ENCODE results near the gene RPE65. TPM values are rescaled to one million over a fixed set of nuclear protein-coding genes. Genes with fewer than 3 reads are reported as not detected.

The RPE65 gene
- total RNA-seq, 1 experiment from 2014 or later: not detected

DNA sequence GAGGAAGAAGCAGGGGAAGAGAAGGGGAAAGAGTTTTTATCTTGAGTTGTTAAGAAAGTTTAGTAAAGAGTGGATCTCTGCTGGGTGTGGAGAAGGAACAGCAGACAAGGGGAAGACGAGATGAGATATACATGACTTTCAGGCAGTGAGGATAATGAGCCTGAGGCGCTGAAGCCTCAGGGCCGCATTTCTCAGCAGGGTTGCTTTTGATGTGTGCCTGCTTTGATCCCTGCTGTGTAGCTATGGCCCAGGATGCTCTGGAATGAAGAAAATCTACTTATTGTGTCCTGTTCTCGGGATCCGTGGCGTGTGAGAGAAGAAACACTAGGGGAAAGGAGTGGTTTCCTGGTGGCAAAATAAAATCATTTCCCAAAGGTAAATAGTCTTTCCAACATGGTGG is 15.1 kb upstream of the RPE65 start:
- no peaks in the 10 kb centered on the region for H3K27me3 ChIP-seq (ENCODE audit: low read length)
- H3K4me2 ChIP-seq (ENCODE audit: low read depth, low read length, poor library complexity, severe bottlenecking): no peak overlapping the region
- no peak for DNase-seq
- H3K9ac ChIP-seq (ENCODE audit: low read length): no peak overlapping the region
- no peak overlapping the region for H3K27ac ChIP-seq (ENCODE audit: low read length)
- no peak overlapping the region for H3K4me3 ChIP-seq (ENCODE audit: low read length)
- no peaks in the 10 kb centered on the region for H3K9me2 ChIP-seq (replicated peaks; ENCODE audit: insufficient read depth, low read length)
- H3K79me2 ChIP-seq (ENCODE audit: low read length): no peaks in the 10 kb centered on the region
- no peaks in the 10 kb centered on the region for H3K36me3 ChIP-seq (ENCODE audit: insufficient read depth, low read length)
- H3K4me1 ChIP-seq (ENCODE audit: low read length): no peaks in the 10 kb centered on the region
- H2AFZ ChIP-seq (ENCODE audit: low read length): no peak overlapping the region; the same call in 1 of the 2 replicates
- no peaks in the 10 kb centered on the region for H4K20me1 ChIP-seq (ENCODE audit: insufficient read depth, low read depth, low read length)
- H3K9me3 ChIP-seq (ENCODE audit: low read length): no peaks in the 10 kb centered on the region

DNA sequence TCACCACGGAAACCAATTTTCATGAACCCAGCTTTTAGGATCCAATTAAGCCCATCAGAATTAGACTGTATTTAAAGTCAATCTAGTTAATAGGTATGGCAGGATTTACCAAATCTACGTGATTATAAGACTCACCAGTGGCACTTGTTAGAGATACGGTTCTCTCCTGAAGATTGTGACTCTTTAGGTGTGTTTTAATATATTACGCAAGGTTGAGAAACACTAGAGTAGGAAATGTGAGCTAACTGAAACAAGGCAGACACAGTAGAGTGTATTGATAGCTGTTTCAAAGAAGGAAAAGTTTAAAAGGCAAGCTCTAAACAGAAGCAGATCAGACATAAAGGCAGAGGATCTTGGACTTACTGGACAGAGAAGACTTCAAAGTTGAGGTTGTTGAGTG is 11.2 kb upstream of the RPE65 start:
- no peak overlapping the region for H3K4me2 ChIP-seq (ENCODE audit: low read depth, low read length, poor library complexity, severe bottlenecking)
- H3K9me2 ChIP-seq (replicated peaks; ENCODE audit: insufficient read depth, low read length): no peaks in the 10 kb centered on the region
- no peaks in the 10 kb centered on the region for H3K4me1 ChIP-seq (ENCODE audit: low read length)
- no peaks in the 10 kb centered on the region for H3K36me3 ChIP-seq (ENCODE audit: insufficient read depth, low read length)
- H3K27me3 ChIP-seq (ENCODE audit: low read length): no peaks in the 10 kb centered on the region
- H4K20me1 ChIP-seq (ENCODE audit: insufficient read depth, low read depth, low read length): no peaks in the 10 kb centered on the region
- DNase-seq: no peak
- no peak overlapping the region for H3K4me3 ChIP-seq (ENCODE audit: low read length)
- no peak overlapping the region for H2AFZ ChIP-seq (ENCODE audit: low read length)
- no peak overlapping the region for H3K27ac ChIP-seq (ENCODE audit: low read length)
- no peaks in the 10 kb centered on the region for H3K9me3 ChIP-seq (ENCODE audit: low read length)
- no peaks in the 10 kb centered on the region for H3K79me2 ChIP-seq (ENCODE audit: low read length)
- H3K9ac ChIP-seq (ENCODE audit: low read length): no peak overlapping the region

DNA sequence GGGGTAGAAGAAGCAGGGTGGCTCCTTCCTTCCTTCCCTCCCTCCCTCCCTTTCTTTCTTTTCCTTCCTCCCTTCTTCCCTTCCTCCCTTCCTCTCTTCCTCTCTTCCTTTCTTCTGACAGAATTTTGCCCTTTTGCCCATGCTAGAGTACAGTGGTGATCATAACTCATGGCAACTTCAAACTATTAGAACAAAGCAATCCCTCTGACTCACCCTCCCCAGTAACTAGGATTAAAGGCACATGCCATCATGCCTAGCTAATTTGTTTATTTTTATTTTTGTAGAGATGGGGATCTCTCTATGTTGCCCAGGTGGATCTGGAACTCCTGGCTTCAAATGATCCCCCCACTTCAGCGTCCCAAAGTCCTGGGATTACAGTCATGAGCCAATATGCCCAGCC is 10.0 kb upstream of the RPE65 start:
- Histone ChIP-seq H4K20me1 (ENCODE audit: insufficient read depth, low read depth, low read length) (no peaks in the 10 kb centered on the region), H3K36me3 (ENCODE audit: insufficient read depth, low read length) (no peaks in the 10 kb centered on the region), H3K27ac (ENCODE audit: low read length) (no peak overlapping the region), H3K9ac (ENCODE audit: low read length) (no peak overlapping the region), H3K4me1 (ENCODE audit: low read length) (no peaks in the 10 kb centered on the region), H3K79me2 (ENCODE audit: low read length) (no peaks in the 10 kb centered on the region), H2AFZ (ENCODE audit: low read length) (no peak overlapping the region), H3K9me3 (ENCODE audit: low read length) (no peaks in the 10 kb centered on the region), H3K9me2 (replicated peaks; ENCODE audit: insufficient read depth, low read length) (no peaks in the 10 kb centered on the region), H3K27me3 (ENCODE audit: low read length) (no peaks in the 10 kb centered on the region), H3K4me3 (ENCODE audit: low read length) (no peak overlapping the region), H3K4me2 (ENCODE audit: low read depth, low read length, poor library complexity, severe bottlenecking) (no peak overlapping the region)
- DNase-seq: no peak

DNA sequence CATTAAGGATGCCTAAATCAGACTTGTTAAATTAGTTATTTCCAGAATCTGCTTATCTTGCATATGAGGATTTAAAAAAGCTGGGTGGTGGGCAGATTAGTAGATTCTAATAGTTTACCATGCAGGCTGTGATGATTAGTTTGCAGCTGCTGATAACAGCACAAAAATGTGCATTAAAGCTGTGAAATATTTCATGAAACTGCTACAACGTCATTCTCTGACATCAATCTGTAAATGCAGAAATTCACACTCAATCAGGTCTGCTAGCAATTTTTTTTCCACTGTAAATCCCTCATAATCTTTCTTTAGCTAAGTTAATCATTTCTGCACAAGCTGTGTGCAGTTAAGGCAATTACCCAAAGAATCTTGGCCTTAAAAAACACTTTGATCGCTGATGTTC is 9.3 kb upstream of the RPE65 start:
- Histone ChIP-seq H4K20me1 (ENCODE audit: insufficient read depth, low read depth, low read length) (no peaks in the 10 kb centered on the region), H3K9ac (ENCODE audit: low read length) (no peak overlapping the region), H3K4me1 (ENCODE audit: low read length) (no peaks in the 10 kb centered on the region), H3K36me3 (ENCODE audit: insufficient read depth, low read length) (no peaks in the 10 kb centered on the region), H3K79me2 (ENCODE audit: low read length) (no peaks in the 10 kb centered on the region), H3K27me3 (ENCODE audit: low read length) (no peaks in the 10 kb centered on the region), H3K9me3 (ENCODE audit: low read length) (no peaks in the 10 kb centered on the region), H3K27ac (ENCODE audit: low read length) (no peak overlapping the region), H3K9me2 (replicated peaks; ENCODE audit: insufficient read depth, low read length) (no peaks in the 10 kb centered on the region), H3K4me2 (ENCODE audit: low read depth, low read length, poor library complexity, severe bottlenecking) (no peak overlapping the region), H3K4me3 (ENCODE audit: low read length) (no peak overlapping the region), H2AFZ (ENCODE audit: low read length) (no peak overlapping the region)
- no peak for DNase-seq

DNA sequence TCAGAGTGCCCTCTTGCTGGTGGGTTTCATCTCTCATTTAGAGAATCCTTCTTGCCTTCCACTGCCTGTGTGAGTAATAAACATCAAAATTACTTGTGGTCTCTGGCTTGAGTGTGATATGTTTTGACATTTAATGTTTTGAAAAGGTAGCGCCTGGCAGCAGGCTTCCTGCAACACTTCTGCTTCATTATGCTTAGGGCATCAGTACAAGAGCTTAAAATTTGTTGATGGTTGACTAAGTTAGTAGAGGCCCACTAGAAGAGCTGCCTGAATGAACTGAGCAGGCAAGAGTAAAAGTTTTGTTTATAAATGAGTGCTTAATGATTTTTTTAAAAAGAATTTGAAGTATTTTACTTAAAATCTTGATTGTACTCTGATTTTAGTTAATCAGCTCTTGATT is 6.4 kb upstream of the RPE65 start:
- H2AFZ ChIP-seq (ENCODE audit: low read length): no peak overlapping the region
- DNase-seq: no peak
- H3K27me3 ChIP-seq (ENCODE audit: low read length): no peaks in the 10 kb centered on the region
- no peak overlapping the region for H3K27ac ChIP-seq (ENCODE audit: low read length)
- H3K9me2 ChIP-seq (replicated peaks; ENCODE audit: insufficient read depth, low read length): no peaks in the 10 kb centered on the region
- no peaks in the 10 kb centered on the region for H3K36me3 ChIP-seq (ENCODE audit: insufficient read depth, low read length)
- no peaks in the 10 kb centered on the region for H4K20me1 ChIP-seq (ENCODE audit: insufficient read depth, low read depth, low read length)
- H3K9me3 ChIP-seq (ENCODE audit: low read length): no peaks in the 10 kb centered on the region
- H3K4me2 ChIP-seq (ENCODE audit: low read depth, low read length, poor library complexity, severe bottlenecking): no peak overlapping the region
- no peaks in the 10 kb centered on the region for H3K79me2 ChIP-seq (ENCODE audit: low read length)
- H3K9ac ChIP-seq (ENCODE audit: low read length): no peak overlapping the region
- no peak overlapping the region for H3K4me3 ChIP-seq (ENCODE audit: low read length)
- H3K4me1 ChIP-seq (ENCODE audit: low read length): no peaks in the 10 kb centered on the region

DNA sequence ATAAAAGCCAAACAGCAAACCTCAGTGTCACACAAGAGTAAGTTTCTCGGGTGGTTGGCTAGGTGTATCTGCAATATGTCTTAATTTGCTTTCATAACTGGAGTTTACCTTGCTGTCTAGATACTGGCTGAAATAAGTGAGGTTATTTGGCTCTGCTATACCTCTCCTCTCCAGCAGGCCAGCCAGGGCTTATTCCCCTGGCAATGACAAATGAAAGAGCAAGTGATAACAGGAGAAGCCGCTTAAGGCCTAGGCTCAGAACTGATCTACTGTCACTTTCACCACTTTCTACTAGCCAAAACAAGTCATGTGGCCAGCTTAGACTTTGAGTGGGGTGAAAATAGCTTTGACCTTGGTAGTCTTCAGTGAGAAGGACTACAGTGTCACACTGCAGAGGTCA is 4.8 kb upstream of the RPE65 start:
- Histone ChIP-seq H2AFZ (ENCODE audit: low read length) (no peak overlapping the region), H3K4me1 (ENCODE audit: low read length) (no peaks in the 10 kb centered on the region), H3K36me3 (ENCODE audit: insufficient read depth, low read length) (no peaks in the 10 kb centered on the region), H3K9me3 (ENCODE audit: low read length) (no peaks in the 10 kb centered on the region), H3K79me2 (ENCODE audit: low read length) (no peaks in the 10 kb centered on the region), H3K9me2 (replicated peaks; ENCODE audit: insufficient read depth, low read length) (no peaks in the 10 kb centered on the region), H4K20me1 (ENCODE audit: insufficient read depth, low read depth, low read length) (no peaks in the 10 kb centered on the region), H3K27me3 (ENCODE audit: low read length) (no peaks in the 10 kb centered on the region), H3K4me2 (ENCODE audit: low read depth, low read length, poor library complexity, severe bottlenecking) (no peak overlapping the region), H3K27ac (ENCODE audit: low read length) (no peak overlapping the region), H3K4me3 (ENCODE audit: low read length) (no peak overlapping the region), H3K9ac (ENCODE audit: low read length) (no peak overlapping the region)
- DNase-seq: no peak

DNA sequence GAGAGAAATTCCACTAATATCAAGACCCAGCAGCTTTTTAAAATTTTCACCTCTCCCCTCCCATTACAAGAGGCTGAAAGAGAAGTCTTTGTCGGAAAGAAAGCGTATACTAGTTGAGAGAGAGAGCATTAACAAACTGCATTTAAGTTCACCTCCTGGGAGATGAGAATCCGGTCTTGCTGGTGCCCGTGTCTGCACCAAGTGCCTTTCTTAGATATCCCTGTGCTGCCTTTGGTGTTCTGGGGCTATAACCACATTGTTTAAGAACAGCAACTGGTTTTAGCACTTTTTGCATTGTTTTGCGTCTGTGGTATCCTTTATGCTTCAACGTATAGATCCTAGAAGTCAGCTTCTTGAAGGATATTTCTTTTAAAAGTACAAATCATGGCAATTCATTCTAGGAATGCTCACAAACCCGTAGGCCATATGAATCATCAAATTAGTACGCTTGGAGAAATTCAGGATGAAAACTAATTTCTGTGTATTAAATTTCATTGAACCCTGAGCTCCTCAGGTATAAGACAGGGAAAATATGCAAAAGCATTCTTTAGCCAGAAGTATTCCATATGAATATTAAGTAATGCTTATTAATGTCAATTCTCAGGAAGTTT is 3.4 kb upstream of the RPE65 start:
- no peak overlapping the region for H3K4me2 ChIP-seq (ENCODE audit: low read depth, low read length, poor library complexity, severe bottlenecking)
- no peaks in the 10 kb centered on the region for H3K79me2 ChIP-seq (ENCODE audit: low read length)
- no peak overlapping the region for H3K9ac ChIP-seq (ENCODE audit: low read length)
- H3K27ac ChIP-seq (ENCODE audit: low read length): no peak overlapping the region
- no peak overlapping the region for H3K4me3 ChIP-seq (ENCODE audit: low read length)
- no peaks in the 10 kb centered on the region for H4K20me1 ChIP-seq (ENCODE audit: insufficient read depth, low read depth, low read length)
- no peaks in the 10 kb centered on the region for H3K27me3 ChIP-seq (ENCODE audit: low read length)
- no peaks in the 10 kb centered on the region for H3K4me1 ChIP-seq (ENCODE audit: low read length)
- no peaks in the 10 kb centered on the region for H3K9me3 ChIP-seq (ENCODE audit: low read length)
- DNase-seq: no peak
- H3K36me3 ChIP-seq (ENCODE audit: insufficient read depth, low read length): no peaks in the 10 kb centered on the region
- no peak overlapping the region for H2AFZ ChIP-seq (ENCODE audit: low read length)
- H3K9me2 ChIP-seq (replicated peaks; ENCODE audit: insufficient read depth, low read length): no peaks in the 10 kb centered on the region

DNA sequence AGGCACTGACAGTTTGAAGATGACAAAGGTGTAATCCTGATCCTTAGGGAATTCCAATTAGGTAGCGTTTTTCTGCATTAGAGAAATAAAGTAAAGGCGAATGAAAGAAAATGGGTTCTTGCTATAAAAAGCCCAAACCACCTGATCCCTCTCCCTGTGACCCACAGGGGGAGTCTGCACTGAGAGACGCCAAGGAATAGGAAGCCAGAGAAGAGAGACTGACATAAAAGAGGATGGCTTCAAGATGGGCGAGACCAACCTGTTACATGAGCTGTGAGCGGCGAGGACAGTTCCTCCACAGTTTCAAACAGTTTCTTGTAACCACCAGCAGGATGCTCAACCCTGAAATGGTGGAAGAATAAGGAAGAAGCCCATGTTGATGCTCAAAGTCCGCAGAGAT is 1.4 kb downstream of the RPE65 start:
- H2AFZ ChIP-seq (ENCODE audit: low read length): no peak overlapping the region
- no peaks in the 10 kb centered on the region for H3K36me3 ChIP-seq (ENCODE audit: insufficient read depth, low read length)
- H3K27ac ChIP-seq (ENCODE audit: low read length): no peak overlapping the region
- H4K20me1 ChIP-seq (ENCODE audit: insufficient read depth, low read depth, low read length): no peaks in the 10 kb centered on the region
- H3K79me2 ChIP-seq (ENCODE audit: low read length): no peaks in the 10 kb centered on the region
- H3K9ac ChIP-seq (ENCODE audit: low read length): no peak overlapping the region
- H3K9me2 ChIP-seq (replicated peaks; ENCODE audit: insufficient read depth, low read length): no peaks in the 10 kb centered on the region
- H3K9me3 ChIP-seq (ENCODE audit: low read length): no peaks in the 10 kb centered on the region
- H3K4me2 ChIP-seq (ENCODE audit: low read depth, low read length, poor library complexity, severe bottlenecking): no peak overlapping the region
- H3K27me3 ChIP-seq (ENCODE audit: low read length): no peaks in the 10 kb centered on the region; the same call in 1 of the 2 replicates
- no peak overlapping the region for H3K4me3 ChIP-seq (ENCODE audit: low read length)
- no peak for DNase-seq
- H3K4me1 ChIP-seq (ENCODE audit: low read length): no peaks in the 10 kb centered on the region

DNA sequence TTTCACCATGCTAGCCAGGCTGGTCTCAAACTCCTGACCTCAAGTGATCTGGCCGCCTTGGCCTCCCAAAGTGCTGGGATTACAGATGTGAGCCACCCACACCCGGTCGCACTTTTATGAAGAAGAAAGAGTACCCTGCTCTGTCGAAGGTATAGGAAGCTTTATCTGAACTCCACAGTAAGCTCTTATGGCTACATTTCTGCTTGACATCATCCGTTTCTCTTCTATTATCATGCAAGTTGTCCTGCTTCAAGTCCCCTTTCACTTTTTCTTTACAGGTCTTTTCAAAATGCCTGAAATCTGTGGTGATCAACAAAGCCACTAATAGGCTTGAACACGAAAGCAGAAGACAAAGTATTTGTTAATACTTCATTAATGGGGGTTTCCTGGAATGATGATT is 4.0 kb downstream of the RPE65 start:
- no peaks in the 10 kb centered on the region for H3K9me2 ChIP-seq (replicated peaks; ENCODE audit: insufficient read depth, low read length)
- H3K79me2 ChIP-seq (ENCODE audit: low read length): no peaks in the 10 kb centered on the region
- no peak overlapping the region for H3K9ac ChIP-seq (ENCODE audit: low read length)
- no peaks in the 10 kb centered on the region for H3K36me3 ChIP-seq (ENCODE audit: insufficient read depth, low read length)
- no peak overlapping the region for H3K4me2 ChIP-seq (ENCODE audit: low read depth, low read length, poor library complexity, severe bottlenecking)
- no peak for DNase-seq
- H4K20me1 ChIP-seq (ENCODE audit: insufficient read depth, low read depth, low read length): no peaks in the 10 kb centered on the region
- no peaks in the 10 kb centered on the region; the same call in 1 of the 2 replicates for H3K27me3 ChIP-seq (ENCODE audit: low read length)
- H2AFZ ChIP-seq (ENCODE audit: low read length): no peak overlapping the region
- H3K4me1 ChIP-seq (ENCODE audit: low read length): no peaks in the 10 kb centered on the region
- H3K9me3 ChIP-seq (ENCODE audit: low read length): no peaks in the 10 kb centered on the region
- H3K4me3 ChIP-seq (ENCODE audit: low read length): no peak overlapping the region
- no peak overlapping the region for H3K27ac ChIP-seq (ENCODE audit: low read length)

All from Karpas-422 (cell line).